ENCODE results near the gene OTULIN.

OTULIN gene

DNA sequence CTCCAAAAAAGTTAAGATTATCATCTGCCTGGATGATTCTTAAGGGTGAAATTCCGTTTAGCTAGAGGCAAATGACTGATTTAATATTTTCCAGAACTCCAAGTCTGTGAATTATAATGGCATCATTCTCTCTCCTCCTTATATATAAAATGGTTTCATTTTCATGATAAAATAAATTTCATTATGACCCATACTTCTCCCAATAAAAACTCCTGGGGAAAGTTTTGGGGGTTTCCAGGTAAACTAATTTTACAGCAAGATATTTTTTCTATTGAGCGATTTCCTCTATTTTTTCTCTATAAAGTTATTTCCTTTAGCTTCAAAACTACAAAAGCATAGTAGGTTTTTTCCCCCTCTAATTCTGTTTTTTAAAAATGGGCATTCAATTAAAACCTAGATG lies 7.6 kb upstream of the OTULIN start:
- DNase-seq (no peak), ATAC-seq (ENCODE audit: insufficient read depth, low read depth) (no peak)
- no peak overlapping the region for H2AFZ ChIP-seq (ENCODE audit: low read depth, low read length)
- H3K4me2 ChIP-seq (ENCODE audit: insufficient read depth, low read length), result no peak overlapping the region
- H3K9ac ChIP-seq (ENCODE audit: low read depth, low read length), result no peak overlapping the region
- H3K36me3 ChIP-seq (ENCODE audit: insufficient read depth, low read length), result no peaks in the 10 kb centered on the region
- TF ChIP-seq, protein P1, sequence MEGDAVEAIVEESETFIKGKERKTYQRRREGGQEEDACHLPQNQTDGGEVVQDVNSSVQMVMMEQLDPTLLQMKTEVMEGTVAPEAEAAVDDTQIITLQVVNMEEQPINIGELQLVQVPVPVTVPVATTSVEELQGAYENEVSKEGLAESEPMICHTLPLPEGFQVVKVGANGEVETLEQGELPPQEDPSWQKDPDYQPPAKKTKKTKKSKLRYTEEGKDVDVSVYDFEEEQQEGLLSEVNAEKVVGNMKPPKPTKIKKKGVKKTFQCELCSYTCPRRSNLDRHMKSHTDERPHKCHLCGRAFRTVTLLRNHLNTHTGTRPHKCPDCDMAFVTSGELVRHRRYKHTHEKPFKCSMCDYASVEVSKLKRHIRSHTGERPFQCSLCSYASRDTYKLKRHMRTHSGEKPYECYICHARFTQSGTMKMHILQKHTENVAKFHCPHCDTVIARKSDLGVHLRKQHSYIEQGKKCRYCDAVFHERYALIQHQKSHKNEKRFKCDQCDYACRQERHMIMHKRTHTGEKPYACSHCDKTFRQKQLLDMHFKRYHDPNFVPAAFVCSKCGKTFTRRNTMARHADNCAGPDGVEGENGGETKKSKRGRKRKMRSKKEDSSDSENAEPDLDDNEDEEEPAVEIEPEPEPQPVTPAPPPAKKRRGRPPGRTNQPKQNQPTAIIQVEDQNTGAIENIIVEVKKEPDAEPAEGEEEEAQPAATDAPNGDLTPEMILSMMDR (IDR thresholded peaks at IDR 0.05; ENCODE audit: borderline replicate concordance, extremely low read depth, low read length, poor library complexity, severe bottlenecking), result no peak
- no peak for TF ChIP-seq EZH2 (IDR thresholded peaks at IDR 0.05; ENCODE audit: borderline replicate concordance, low read depth, low read length, severe bottlenecking)
- no peaks in the 10 kb centered on the region for H4K20me1 ChIP-seq (ENCODE audit: insufficient read depth, low read length)
- H3K9me3 ChIP-seq (ENCODE audit: insufficient read depth, low read length, severe bottlenecking), result no peaks in the 10 kb centered on the region
- no peaks in the 10 kb centered on the region for H3K27me3 ChIP-seq (ENCODE audit: insufficient read depth, low read length, poor library complexity)
- H3K4me3 ChIP-seq (ENCODE audit: low read depth in 1 of 2, low read length in 2 of 2), result no peak overlapping the region
- no peaks in the 10 kb centered on the region for H3K79me2 ChIP-seq (ENCODE audit: insufficient read depth, low read length)
- no peak overlapping the region for H3K27ac ChIP-seq (ENCODE audit: low read length)
- H3K4me1 ChIP-seq (ENCODE audit: insufficient read depth, low read length), result peaks cover 4% of the 10 kb centered on the region; the same call in 1 of the 2 replicates

DNA sequence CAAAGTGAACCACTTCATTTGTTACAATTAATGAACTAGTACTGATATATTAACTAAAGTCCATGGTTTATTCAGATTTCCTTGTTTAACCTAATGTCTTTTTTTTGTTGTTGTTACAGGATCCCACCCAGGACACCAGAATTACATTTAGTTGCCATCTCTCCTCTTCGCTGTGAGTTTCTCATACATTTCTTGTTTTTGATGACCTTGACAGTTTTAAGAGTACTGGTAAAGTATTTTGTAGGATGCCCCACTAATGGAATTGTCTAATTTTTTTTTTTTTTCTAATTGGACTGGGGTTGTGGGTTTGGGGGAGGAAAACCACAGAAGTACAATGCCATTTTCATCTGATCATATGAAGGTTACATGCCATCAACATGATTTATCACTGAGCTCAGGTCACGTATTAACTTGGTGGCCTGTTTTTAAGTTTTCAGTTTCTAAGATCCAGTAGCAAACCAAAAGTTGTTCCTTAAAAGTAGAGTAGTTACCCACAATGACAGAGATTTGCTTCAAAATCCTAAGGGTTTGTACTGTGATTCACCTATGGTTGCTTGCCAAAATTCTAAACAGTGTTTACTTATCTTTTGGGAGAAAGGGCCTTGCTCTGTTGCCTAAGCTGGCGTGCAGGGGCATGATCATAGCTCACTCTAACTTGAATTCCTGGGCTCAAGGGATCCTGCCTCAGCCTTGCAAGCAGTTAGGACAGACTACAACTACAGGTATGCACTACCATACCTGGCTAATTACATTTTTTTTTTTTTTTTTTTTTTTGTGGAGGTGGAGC lies 4.5 kb upstream of the OTULIN start:
- Histone ChIP-seq H3K9ac (ENCODE audit: low read depth, low read length) (no peak overlapping the region), H3K4me3 (ENCODE audit: low read depth in 1 of 2, low read length in 2 of 2) (no peak overlapping the region), H3K79me2 (ENCODE audit: insufficient read depth, low read length) (peaks cover 19% of the 10 kb centered on the region), H3K9me3 (ENCODE audit: insufficient read depth, low read length, severe bottlenecking) (no peaks in the 10 kb centered on the region), H3K27ac (ENCODE audit: low read length) (no peak overlapping the region), H3K27me3 (ENCODE audit: insufficient read depth, low read length, poor library complexity) (no peaks in the 10 kb centered on the region), H4K20me1 (ENCODE audit: insufficient read depth, low read length) (no peaks in the 10 kb centered on the region), H2AFZ (ENCODE audit: low read depth, low read length) (no peak overlapping the region), H3K4me1 (ENCODE audit: insufficient read depth, low read length) (peaks cover 15% of the 10 kb centered on the region), H3K36me3 (ENCODE audit: insufficient read depth, low read length) (no peaks in the 10 kb centered on the region), H3K4me2 (ENCODE audit: insufficient read depth, low read length) (no peak overlapping the region)
- TF ChIP-seq, protein P1 (IDR thresholded peaks at IDR 0.05; ENCODE audit: borderline replicate concordance, extremely low read depth, low read length, poor library complexity, severe bottlenecking), result no peak
- TF ChIP-seq EZH2 (IDR thresholded peaks at IDR 0.05; ENCODE audit: borderline replicate concordance, low read depth, low read length, severe bottlenecking), result no peak
- no peak for ATAC-seq (ENCODE audit: insufficient read depth, low read depth)
- DNase-seq, result no peak

DNA sequence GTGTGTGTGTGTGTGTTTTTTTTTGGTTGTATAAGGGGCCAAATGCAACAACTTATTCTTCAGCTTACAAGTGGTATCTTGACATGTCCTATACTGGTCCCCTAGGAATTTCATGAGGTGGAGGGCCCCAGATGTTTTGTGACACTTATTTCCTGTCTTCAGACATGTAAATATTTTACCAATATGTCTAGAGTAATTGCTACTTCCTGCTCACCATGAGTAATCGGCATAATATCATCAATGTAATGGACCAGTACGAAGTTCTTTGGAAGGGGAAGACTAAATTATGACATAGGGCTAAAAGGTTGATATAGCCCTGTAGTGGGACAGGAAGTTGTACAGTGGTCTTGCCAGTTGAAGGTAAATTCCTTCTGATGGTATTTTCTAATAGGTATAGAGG lies 3.7 kb upstream of the OTULIN start:
- Histone ChIP-seq H3K27ac (ENCODE audit: low read length) (no peak overlapping the region), H3K4me1 (ENCODE audit: insufficient read depth, low read length) (peaks cover 18% of the 10 kb centered on the region), H3K4me2 (ENCODE audit: insufficient read depth, low read length) (no peak overlapping the region), H4K20me1 (ENCODE audit: insufficient read depth, low read length) (peaks cover 2% of the 10 kb centered on the region; the same call in 1 of the 2 replicates), H3K36me3 (ENCODE audit: insufficient read depth, low read length) (no peaks in the 10 kb centered on the region), H2AFZ (ENCODE audit: low read depth, low read length) (no peak overlapping the region), H3K4me3 (ENCODE audit: low read depth in 1 of 2, low read length in 2 of 2) (no peak overlapping the region), H3K9me3 (ENCODE audit: insufficient read depth, low read length, severe bottlenecking) (no peaks in the 10 kb centered on the region), H3K79me2 (ENCODE audit: insufficient read depth, low read length) (peaks cover 27% of the 10 kb centered on the region), H3K9ac (ENCODE audit: low read depth, low read length) (no peak overlapping the region), H3K27me3 (ENCODE audit: insufficient read depth, low read length, poor library complexity) (no peaks in the 10 kb centered on the region)
- TF ChIP-seq, protein P1 (IDR thresholded peaks at IDR 0.05; ENCODE audit: borderline replicate concordance, extremely low read depth, low read length, poor library complexity, severe bottlenecking), result no peak
- no peak for TF ChIP-seq EZH2 (IDR thresholded peaks at IDR 0.05; ENCODE audit: borderline replicate concordance, low read depth, low read length, severe bottlenecking)
- no peak for DNase-seq
- ATAC-seq (ENCODE audit: insufficient read depth, low read depth), result no peak

Data from DND-41 (cell line).